IgD-negative memory B cell (primary cell): ENCODE data around the gene XRCC5. TPM values are rescaled to one million over a fixed set of nuclear protein-coding genes. Genes with fewer than 3 reads are reported as not detected.
"Not testable (repeated sequence)": the region's sequence is repeated elsewhere in the genome, so short reads cannot be mapped to it uniquely, and the experiment has no call there.

Experiments
- H3K27ac Mint-ChIP-seq, 3 donors: one replicate each; pipeline ENCODE4 v1.8.0; 2020 to 2022; ENCODE audit warnings: mild to moderate bottlenecking in 3 of 3, mixed read lengths in 3 of 3, moderate library complexity in 1 of 3
- H3K27me3 Mint-ChIP-seq: one replicate; pipeline ENCODE4 v1.8.0; 2021; ENCODE audit warnings: mixed read lengths
- H3K36me3 Mint-ChIP-seq: one replicate; pipeline ENCODE4 v1.8.0; 2020; ENCODE audit warnings: mild to moderate bottlenecking, mixed read lengths
- H3K4me1 Mint-ChIP-seq, 3 donors: one replicate each; pipeline ENCODE4 v1.8.0; 2020 to 2022; ENCODE audit warnings: mixed read lengths in 3 of 3, mild to moderate bottlenecking in 1 of 3
- H3K4me3 Mint-ChIP-seq, 4 donors: one replicate each; pipeline ENCODE4 v1.8.0; 2020 to 2022; ENCODE audit warnings: mild to moderate bottlenecking in 4 of 4, mixed read lengths in 4 of 4, moderate library complexity in 3 of 4
- H3K9me3 Mint-ChIP-seq, 3 donors: one replicate each; pipeline ENCODE4 v1.8.0; 2020 to 2021; ENCODE audit warnings: mixed read lengths in 3 of 3, mild to moderate bottlenecking in 1 of 3
- polyA plus RNA-seq: library from polyadenylated mRNA; unstranded; fragments of 300-500 nt; fragmentation: Illumina TruSeq; gene quantifications from one replicate; pipeline ENCODE4 v1.2.3, GENCODE V29; 2021

Gene XRCC5
- 234 TPM for polyA plus RNA-seq

GRCh38 chr2:216108967-216109921 lies at the start of gene XRCC5:
TSS of gene XRCC5 (plus strand) at chr2:216109348. CDS start at chr2:216109437, 89 bp downstream.
- Mint-ChIP-seq H3K9me3 (no peaks in the 10 kb centered on the region), H3K27me3 (no peaks in the 10 kb centered on the region), H3K27ac (peak within 1 kb of the TSS; percentile 99 to 100 (median 100)), H3K36me3 (peaks cover 8% of the 10 kb centered on the region), H3K4me3 (peak within 1 kb of the TSS; percentile 99 to 100 (median 100)), H3K4me1 (peaks cover 28 to 42% (median 30%) of the 10 kb centered on the region in 3 donors)

DNA sequence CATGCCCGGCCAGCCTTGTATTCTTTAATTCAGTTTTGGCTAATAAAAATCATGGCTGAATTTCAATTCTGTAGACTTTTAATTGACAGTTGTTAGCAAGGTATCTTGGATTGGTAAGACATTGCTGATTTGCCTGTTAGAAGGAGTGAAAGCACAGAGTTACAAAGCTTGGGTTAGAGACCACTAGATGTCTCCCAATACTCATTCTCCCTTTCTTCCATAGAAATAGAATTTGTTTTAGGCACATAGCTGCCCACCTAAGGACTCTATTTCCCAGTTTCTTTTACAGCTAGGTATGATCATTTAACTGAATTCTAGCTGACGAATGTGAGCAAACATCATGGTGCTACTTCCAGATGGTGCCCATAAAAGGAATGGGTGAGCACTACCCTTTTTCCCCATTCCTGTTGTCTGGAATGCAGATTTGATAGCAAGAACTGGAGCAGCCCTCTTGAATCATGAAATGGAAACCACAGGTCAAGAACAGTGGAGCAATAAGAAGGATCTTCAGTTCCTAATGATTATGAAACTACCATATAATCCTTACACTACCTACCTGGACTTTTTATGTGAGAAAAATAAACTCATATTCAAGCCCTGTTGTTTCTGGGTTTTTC lies 45.0 kb upstream of the XRCC5 start:
- Mint-ChIP-seq H3K4me1 (peaks cover 3 to 6% (median 3%) of the 10 kb centered on the region in 3 donors), H3K4me3 (no peak overlapping the region), H3K9me3 (peaks cover 0 to 4% (median 0%) of the 10 kb centered on the region in 3 donors), H3K27ac (no peak overlapping the region), H3K27me3 (no peaks in the 10 kb centered on the region), H3K36me3 (no peaks in the 10 kb centered on the region)

DNA sequence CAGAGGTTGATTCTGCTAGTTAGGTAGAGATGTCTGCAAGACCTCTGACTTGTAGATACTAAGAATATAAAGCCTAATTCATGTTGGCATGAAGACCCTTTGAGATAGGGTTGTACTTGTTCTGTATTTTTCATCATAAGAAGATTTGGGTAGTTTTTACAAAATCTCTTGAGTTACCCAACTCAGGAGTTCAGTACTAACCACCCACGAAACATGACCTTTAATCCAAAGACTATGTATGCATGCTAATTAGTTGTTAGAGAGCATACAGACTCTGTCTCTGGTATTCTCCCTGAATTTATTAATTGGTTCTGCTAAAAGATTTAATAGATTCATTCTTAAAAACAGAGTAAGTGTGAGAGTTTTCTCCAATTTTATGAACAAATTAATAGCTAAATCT lies 44.5 kb upstream of the XRCC5 start:
- Mint-ChIP-seq H3K36me3 (no peaks in the 10 kb centered on the region), H3K27ac (no peak overlapping the region), H3K4me1 (peaks cover 0 to 3% (median 1%) of the 10 kb centered on the region in 3 donors), H3K9me3 (no peaks in the 10 kb centered on the region), H3K4me3 (no peak overlapping the region), H3K27me3 (no peaks in the 10 kb centered on the region)

DNA sequence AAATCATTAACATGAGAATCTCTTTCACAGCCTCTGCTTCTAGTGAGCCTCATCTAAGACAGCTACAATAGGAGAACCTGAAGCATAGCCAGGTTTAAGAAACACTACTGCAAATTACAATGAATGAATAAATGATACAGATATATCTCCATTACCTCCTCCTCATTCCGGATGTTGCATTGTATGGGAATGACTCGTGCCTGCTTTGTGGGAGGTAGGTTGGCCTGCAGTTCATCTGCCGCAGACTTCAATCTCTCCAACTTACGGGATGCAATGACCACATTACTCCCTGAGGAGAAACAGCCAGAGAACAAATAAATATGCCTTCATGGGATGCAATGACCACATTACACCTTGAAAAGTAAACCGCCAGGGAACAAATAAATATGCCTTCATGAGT lies 42.9 kb upstream of the XRCC5 start:
- peaks cover 0 to 3% (median 0%) of the 10 kb centered on the region in 3 donors for H3K4me1 Mint-ChIP-seq
- no peaks in the 10 kb centered on the region for H3K9me3 Mint-ChIP-seq
- H3K36me3 Mint-ChIP-seq: no peaks in the 10 kb centered on the region
- no peak overlapping the region for H3K27ac Mint-ChIP-seq
- no peak overlapping the region for H3K4me3 Mint-ChIP-seq
- H3K27me3 Mint-ChIP-seq: no peaks in the 10 kb centered on the region

DNA sequence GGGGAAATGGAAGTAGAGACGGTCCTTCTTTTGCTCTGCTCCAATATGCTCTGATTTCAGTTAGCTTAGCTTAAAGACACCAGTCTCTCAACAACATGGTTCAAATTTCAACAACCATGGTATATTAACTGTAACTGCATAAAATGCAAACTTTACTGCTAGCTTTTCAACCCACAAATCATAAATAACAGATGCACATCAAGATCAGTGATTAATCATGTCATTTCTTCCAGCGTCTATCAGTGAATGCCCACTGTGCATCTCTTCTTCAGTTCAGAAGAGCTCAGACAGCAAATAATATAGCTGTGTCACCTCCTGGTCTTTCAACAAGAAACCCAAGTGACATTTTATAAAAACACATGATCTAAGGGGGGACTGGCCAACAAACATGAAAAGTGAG lies 40.1 kb upstream of the XRCC5 start:
- H3K27ac Mint-ChIP-seq: no peak overlapping the region
- no peaks in the 10 kb centered on the region for H3K9me3 Mint-ChIP-seq
- no peaks in the 10 kb centered on the region for H3K27me3 Mint-ChIP-seq
- H3K4me3 Mint-ChIP-seq: no peak overlapping the region
- peaks cover 0 to 3% (median 1%) of the 10 kb centered on the region in 3 donors for H3K4me1 Mint-ChIP-seq
- no peaks in the 10 kb centered on the region for H3K36me3 Mint-ChIP-seq

GRCh38 chr2:216070195-216070594 lies 39.0 kb upstream of the XRCC5 start:
- Mint-ChIP-seq H3K36me3 (no peaks in the 10 kb centered on the region), H3K4me3 (no peak overlapping the region), H3K4me1 (peaks cover 0 to 6% (median 3%) of the 10 kb centered on the region in 3 donors), H3K27me3 (no peaks in the 10 kb centered on the region), H3K9me3 (no peaks in the 10 kb centered on the region), H3K27ac (no peak overlapping the region)

DNA sequence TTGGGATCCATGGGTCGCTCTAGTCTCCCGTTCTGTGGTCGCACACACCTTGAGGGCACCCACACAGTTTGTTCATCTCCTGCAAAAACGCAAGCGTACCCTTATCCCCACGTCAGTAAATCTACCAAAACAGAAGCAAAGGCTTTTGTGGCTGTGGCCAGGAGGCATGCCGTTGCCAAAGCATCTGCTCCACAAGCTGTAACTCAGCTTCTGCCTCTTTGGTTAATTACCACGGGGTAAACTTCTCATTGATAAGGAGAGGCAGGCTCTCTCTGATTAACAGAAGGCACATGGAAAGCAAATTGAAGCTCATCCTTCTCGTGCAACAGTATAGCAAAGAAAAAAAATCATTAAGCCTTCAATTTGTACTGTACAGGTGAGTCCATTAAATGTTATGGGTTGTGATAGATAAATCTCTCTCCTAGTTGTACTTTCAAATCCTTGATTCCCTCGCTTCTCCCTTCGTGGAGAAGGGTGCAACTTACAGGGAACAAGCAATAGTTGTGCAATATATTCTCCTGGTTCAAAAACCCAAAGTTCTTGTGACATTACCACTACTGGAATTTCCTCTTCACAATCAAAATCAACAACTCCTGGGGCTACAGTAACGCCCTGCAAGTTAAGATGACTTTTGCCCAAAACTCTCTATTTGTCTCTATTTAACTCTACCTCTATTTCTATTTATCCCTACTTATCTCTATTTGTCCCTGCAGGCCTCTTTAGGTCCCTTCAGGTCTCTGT lies 37.9 kb upstream of the XRCC5 start:
- no peak overlapping the region for H3K27ac Mint-ChIP-seq
- H3K36me3 Mint-ChIP-seq: no peaks in the 10 kb centered on the region
- no peaks in the 10 kb centered on the region for H3K9me3 Mint-ChIP-seq
- no peaks in the 10 kb centered on the region for H3K27me3 Mint-ChIP-seq
- peaks cover 0 to 8% (median 3%) of the 10 kb centered on the region in 3 donors for H3K4me1 Mint-ChIP-seq
- H3K4me3 Mint-ChIP-seq: no peak overlapping the region

- Mint-ChIP-seq H3K27ac (no peak overlapping the region), H3K9me3 (no peaks in the 10 kb centered on the region), H3K27me3 (no peaks in the 10 kb centered on the region), H3K4me3 (no peak overlapping the region), H3K36me3 (no peaks in the 10 kb centered on the region), H3K4me1 (peaks cover 0 to 8% (median 3%) of the 10 kb centered on the region in 3 donors)
Observed at GRCh38 chr2:216072473-216072872, 36.7 kb upstream of the XRCC5 start.

- Mint-ChIP-seq H3K36me3 (no peaks in the 10 kb centered on the region), H3K27me3 (no peaks in the 10 kb centered on the region), H3K4me1 (peaks cover 0 to 9% (median 0%) of the 10 kb centered on the region in 3 donors), H3K27ac (no peak overlapping the region), H3K4me3 (no peak overlapping the region), H3K9me3 (no peaks in the 10 kb centered on the region)
Observed at GRCh38 chr2:216073773-216074172, 35.4 kb upstream of the XRCC5 start.

GRCh38 chr2:216074380-216074779 lies 34.8 kb upstream of the XRCC5 start:
- Mint-ChIP-seq H3K27me3 (no peaks in the 10 kb centered on the region), H3K4me1 (peaks cover 0 to 11% (median 0%) of the 10 kb centered on the region in 3 donors), H3K27ac (no peak overlapping the region), H3K9me3 (no peaks in the 10 kb centered on the region), H3K36me3 (no peaks in the 10 kb centered on the region), H3K4me3 (no peak overlapping the region)

DNA sequence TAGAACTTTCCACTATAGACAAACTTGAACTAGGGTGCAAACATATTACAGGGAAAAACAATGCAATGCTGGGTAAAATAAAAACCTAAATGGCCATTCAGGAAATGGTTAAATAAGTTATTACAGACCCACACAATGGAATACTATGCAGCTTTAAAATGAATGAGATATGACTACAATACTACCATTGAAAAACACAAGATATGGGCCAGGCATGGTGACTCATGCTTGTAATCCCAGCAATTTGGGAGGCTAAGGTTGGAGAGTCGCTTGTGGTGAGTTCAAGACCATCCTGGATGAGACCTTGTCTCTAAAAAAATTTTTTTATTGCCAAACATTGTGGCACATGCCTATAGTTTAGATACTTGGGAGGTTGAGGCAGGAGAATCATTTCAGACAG lies 34.4 kb upstream of the XRCC5 start:
- Mint-ChIP-seq H3K4me3 (no peak overlapping the region), H3K27ac (no peak overlapping the region), H3K4me1 (peaks cover 0 to 11% (median 0%) of the 10 kb centered on the region in 3 donors), H3K27me3 (no peaks in the 10 kb centered on the region), H3K36me3 (no peaks in the 10 kb centered on the region), H3K9me3 (no peaks in the 10 kb centered on the region)

DNA sequence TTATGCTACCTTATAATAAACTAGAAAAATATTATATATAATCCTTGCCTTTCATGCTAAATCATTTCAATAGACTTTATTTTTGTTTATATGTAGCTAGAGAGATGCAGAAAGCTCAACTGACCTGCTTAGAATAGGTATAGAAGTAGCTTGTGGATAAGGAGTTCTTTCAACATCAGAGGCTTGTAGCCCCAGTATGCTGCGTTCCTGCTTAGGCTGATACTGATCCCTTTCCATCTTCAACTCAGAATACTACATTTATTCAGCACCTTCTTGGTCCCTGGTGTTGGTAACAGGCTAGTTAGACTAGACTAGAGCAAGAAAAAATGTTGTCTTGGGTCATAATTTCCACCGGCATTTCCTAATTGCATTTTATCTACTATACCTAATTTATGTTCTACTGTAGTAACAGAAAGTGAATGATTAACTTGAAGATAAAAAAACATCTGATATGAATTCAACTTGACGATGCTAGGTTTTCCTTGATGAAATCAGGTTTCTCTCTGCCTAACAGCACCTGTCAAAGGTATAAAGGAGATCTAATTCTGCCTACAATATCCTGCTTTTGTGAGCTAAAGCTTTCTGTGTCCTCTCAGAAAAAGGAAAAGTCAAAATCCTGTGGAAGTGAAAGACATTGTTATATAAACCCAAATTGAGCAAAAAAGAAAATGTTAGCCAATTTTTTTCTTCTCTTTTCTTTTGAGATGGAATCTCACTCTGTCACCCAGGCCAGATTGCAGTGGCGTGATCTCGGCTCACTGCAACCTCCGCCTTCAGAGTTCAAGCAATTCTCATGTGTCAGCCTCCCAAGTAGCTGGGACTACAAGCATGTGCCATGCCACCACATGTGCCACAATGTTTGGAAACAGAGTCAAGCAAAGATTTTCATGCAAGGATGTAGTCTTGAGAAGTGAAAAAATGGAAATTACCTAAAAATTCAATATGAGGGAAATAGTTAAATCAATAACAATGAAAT lies 33.4 kb upstream of the XRCC5 start:
- Mint-ChIP-seq H3K27ac (no peak overlapping the region), H3K4me3 (no peak overlapping the region), H3K27me3 (no peaks in the 10 kb centered on the region), H3K36me3 (no peaks in the 10 kb centered on the region), H3K4me1 (peaks cover 3 to 14% (median 7%) of the 10 kb centered on the region in 3 donors), H3K9me3 (no peaks in the 10 kb centered on the region)

DNA sequence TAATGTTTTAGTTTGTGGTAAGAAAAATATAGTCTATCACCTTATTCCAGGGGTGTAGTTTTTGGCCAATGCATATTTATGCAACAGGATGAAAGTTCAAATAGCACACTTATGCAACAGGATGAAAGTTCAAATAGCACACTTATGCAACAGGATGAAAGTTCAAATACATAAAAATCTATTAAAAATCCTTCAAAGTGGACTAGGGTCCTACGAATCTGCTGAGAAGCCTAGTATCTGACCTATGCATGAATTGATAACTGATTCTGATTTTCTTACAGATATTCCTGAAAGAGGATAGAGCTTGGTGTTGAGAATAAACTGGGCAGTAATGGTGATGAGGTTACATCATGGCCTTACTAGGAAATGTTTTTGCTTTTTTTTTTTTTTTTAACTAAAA lies 30.4 kb upstream of the XRCC5 start:
- Mint-ChIP-seq H3K27ac (no peak overlapping the region), H3K36me3 (peaks cover 3% of the 10 kb centered on the region), H3K9me3 (no peaks in the 10 kb centered on the region), H3K4me3 (peak overlapping the region in 1 of 4 donors; percentile 38), H3K27me3 (no peaks in the 10 kb centered on the region), H3K4me1 (peaks cover 28 to 35% (median 34%) of the 10 kb centered on the region in 3 donors)

DNA sequence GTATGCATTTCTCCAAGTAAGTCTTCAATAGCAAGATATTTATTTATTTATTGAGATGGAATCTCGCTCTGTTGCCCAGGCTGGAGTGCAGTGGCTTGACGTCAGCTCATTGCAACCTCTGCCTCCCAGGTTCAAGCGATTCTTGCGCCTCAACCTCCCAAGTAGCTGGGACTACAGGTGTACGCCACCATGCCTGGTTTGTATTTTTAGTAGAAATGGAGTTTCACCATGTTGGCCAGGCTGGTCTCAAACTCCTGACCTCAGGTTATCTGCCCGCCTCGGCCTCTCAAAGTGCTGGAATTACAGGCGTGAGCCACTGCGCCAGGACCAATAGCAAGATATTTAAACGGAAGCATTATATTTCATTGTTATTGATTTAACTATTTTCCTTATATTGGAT lies 29.1 kb upstream of the XRCC5 start:
- H3K27me3 Mint-ChIP-seq, H3K36me3 Mint-ChIP-seq, H3K9me3 Mint-ChIP-seq, H3K27ac Mint-ChIP-seq: not testable (repeated sequence)
- H3K4me1 Mint-ChIP-seq: peaks cover 35 to 42% (median 39%) of the 10 kb centered on the region in 3 donors
- H3K4me3 Mint-ChIP-seq: peak overlapping the region in 1 of 4 donors; percentile 59
